Measurements from ENCODE around the gene C6. TPM values are rescaled to one million over a fixed set of nuclear protein-coding genes. Genes with fewer than 3 reads are reported as not detected.

The C6 gene
- total RNA-seq, 1 donor from 2014 or later: 6.8 TPM

- DNase-seq (ENCODE audit: low spot score): no peak
Measured at GRCh38 chr5:41127967-41128690, 85.2 kb downstream of the C6 start.

DNA sequence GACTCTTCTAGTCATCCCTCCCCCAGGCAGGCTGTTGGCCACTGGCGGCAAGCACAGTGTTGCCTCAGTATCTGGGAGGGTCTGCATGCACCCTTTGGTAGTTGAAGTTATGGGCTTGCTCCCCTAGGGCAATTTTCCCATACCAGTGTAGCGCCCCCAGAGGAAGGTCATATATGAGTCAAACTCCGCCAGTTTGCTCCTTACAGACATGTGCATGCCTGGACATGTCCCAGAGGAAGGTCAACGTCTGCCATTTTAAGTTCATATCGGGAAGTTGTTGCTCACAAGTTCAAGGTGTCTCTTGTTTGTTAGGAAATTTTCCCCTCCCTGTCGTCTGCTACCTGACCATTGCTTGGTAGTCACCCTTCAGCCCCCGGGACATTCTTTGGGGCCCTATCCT is 90.9 kb downstream of the C6 start:
- DNase-seq (ENCODE audit: low spot score): no peak

DNA sequence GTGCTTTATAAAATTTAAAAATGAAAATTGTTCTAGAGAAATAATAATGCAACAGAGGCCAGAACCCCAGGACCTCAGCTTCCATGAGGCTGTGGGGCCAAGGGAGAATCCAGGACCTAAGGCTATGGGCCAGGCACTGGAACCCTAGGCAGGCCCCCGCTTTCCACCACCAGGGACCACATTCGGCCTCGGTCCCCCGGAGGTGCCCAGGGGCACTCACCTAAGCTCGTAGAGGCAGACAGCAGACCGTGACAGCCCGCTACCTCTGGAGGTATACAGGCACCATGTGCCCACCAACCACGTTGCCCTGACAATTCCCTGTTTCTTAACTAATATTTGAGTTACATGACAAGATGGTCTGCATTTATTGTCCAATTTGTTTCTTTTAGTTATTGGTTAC is 92.7 kb downstream of the C6 start:
- DNase-seq (ENCODE audit: low spot score): no peak

GRCh38 chr5:41118177-41118576 is 95.2 kb downstream of the C6 start:
- no peak for DNase-seq (ENCODE audit: low spot score)

DNA sequence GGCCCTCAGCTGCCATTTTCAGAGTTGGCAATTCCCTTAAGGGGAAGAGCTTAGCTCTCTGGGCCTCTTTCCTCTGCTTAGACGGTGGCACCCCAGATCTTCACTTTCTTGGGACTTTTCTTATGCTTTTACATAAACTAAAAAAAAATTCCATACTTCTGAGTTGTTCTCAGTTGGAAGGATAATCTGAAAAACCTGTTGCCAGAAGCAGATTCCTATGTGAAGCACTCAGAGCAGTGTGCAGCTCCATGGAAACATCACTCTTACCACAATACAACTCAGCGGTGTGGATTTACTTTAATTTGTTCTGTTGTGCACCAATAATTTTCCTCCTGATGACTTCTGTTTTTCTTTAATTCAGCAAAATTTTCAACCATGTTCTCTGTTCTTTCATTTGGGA is 98.1 kb downstream of the C6 start:
- no peak for DNase-seq (ENCODE audit: low spot score)

DNA sequence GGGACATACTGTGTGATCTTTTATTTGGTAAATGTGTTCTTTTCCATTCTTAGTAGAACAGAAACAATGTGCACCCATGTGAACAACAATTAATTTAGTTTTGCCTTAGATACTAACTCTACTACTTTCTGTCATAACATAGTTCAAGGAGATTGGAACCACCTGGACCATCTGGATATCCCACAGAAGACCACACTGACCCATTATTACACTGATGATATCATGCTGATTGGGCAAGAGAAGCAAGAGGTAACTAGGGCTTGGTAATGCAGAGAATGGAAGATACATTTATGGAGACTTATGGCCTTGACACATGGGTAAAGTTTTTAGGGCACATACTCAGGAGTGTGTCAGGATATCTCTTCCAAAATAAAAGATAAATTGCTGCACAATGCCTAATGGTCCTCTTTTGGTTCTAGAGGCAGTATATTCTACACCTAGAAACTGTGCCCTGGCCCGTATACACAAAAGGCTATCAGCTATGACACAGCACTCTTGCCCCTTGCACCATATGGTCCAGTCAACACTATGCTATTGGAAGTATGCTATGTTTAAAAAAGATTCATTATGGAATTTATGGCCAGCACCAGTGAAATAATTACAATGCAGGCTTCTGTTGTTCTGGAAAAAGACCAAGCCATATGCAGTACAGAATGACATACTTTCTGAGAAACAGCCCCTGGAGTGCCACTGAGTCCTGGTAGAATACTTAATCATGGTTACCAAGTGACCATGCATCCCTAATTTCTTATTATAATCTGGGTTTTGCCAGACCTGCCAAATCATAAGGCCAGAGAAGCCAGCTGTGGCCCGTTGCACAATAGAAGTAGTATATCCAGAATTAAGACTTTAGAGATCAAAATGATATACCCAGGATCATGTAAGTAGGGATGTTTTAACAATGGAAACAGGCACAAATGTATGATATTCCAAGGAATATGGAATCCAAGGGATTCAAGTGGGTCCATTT is 100.6 kb downstream of the C6 start:
- DNase-seq (ENCODE audit: low spot score): no peak

DNA sequence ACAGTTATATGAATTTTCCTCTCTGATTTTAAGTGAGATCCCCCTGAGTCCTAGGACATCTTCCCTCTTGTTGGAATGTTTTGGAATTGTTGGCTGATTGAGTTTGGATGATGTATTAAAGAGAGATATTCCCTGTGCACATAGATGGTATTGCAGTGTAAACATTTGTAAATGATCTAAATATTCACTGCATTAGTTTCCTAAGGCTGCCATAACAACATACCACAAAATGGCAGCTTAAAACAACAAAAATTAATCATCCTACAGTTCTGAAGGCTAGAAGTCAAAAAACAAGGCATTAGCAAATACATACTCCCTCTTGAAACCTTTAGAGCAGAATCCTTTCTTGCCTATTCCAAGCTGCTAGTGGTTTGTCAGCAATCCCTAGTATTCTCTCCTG is 104.1 kb downstream of the C6 start:
- DNase-seq (ENCODE audit: low spot score): no peak

DNA sequence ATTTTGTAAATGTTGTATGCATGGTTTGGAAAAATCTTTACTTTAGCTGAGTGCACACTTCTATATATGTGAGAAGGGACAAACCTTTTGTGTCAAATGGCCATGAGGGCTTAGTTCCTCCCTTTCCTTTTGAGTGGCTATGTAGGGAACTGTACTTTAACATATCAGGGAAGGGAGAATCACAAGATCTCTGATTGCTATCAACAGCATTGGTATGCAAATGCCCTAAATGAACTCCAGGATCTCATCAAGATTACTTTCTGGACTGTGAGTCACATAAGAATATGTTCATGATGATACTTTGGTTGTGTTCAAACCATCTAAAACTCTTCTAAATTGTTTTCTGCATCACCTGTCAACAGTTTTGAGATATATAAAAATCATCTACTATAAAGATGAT is 111.0 kb downstream of the C6 start:
- DNase-seq (ENCODE audit: low spot score): no peak

DNA sequence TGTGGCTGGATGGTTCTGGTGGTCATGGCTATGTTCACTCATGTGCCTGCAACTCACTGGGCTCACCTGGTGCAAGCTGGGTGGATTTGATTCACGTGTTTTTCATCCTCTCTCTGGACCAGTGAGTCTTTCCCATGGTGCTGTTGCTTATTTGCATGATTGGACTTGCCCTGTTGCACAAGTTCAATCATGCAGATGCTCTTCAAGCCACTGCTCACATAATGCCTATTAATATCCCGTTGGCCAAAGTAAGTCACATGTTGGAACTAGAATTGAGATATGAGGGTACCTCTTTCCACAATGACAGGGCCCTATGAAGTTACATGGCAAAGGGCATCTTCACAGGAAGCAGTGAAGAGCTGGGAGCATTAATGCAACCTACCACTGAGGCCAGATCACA is 115.7 kb downstream of the C6 start:
- DNase-seq (ENCODE audit: low spot score): no peak

- no peak for DNase-seq (ENCODE audit: low spot score)
Measured at GRCh38 chr5:41095324-41096101, 117.8 kb downstream of the C6 start.

DNA sequence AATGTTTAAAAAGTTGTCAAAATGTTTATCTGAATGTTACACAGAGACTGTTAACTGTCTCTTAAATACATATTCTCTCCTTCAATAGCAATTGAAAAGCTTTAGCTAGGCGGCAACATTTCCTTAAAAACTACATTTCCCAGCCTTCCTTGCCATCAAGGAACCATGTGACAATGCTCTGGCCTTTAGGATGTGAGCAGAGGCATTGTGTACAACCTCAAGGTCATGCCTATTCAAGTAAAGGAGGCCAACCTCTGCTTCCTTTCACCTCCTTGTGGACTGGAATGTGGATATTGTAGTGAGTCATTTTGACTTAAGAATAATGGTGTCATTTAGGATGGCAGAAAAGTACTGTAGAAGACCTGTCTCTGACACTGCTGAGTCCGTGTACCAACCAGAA is 118.5 kb downstream of the C6 start:
- no peak for DNase-seq (ENCODE audit: low spot score)

DNA sequence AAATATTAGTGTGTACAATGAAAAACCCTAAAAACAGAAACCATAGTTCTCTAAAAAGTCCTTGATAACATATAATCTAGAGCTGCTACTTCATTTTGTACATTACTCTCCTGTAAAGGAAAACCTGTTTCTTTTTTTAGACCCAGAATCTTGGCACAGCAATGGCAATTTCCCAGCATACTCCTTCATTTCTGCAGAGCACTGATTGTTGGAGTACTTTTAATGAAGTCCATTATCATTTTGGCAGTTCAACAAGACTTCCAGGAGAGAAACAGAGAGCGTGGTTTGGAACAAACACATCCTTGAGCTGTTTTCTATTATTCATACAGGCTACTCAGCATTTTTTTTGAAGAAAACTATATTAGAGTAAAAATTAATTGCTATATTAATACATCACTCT is 119.5 kb downstream of the C6 start:
- DNase-seq (ENCODE audit: low spot score): no peak

Other genes starting within 250 kb of the C6 start
- not detected for gene MROH2B, start 142.2 kb downstream of the C6 start, total RNA-seq